HL-60 (cell line): ENCODE results near the gene SP7.

Experiments used
- GABPA ChIP-seq: IDR thresholded peaks from 2 replicates; pipeline ENCODE4 v1.6.1; 2012; ENCODE audit warnings: low read depth
- POLR2AphosphoS5 ChIP-seq: IDR thresholded peaks from 2 replicates; pipeline ENCODE4 v1.6.1; 2012; ENCODE audit warnings: low read depth
- TF ChIP-seq, protein P1 (sequence below): IDR thresholded peaks from one replicate; pipeline ENCODE4 v1.5.1; 2011; ENCODE audit warnings: low read length, control low read depth, inconsistent platforms; ENCODE audit not compliant: insufficient read depth

GRCh38 chr12:53343969-53344368 lies 7.8 kb upstream of the SP7 start:
- TF ChIP-seq, protein P1, sequence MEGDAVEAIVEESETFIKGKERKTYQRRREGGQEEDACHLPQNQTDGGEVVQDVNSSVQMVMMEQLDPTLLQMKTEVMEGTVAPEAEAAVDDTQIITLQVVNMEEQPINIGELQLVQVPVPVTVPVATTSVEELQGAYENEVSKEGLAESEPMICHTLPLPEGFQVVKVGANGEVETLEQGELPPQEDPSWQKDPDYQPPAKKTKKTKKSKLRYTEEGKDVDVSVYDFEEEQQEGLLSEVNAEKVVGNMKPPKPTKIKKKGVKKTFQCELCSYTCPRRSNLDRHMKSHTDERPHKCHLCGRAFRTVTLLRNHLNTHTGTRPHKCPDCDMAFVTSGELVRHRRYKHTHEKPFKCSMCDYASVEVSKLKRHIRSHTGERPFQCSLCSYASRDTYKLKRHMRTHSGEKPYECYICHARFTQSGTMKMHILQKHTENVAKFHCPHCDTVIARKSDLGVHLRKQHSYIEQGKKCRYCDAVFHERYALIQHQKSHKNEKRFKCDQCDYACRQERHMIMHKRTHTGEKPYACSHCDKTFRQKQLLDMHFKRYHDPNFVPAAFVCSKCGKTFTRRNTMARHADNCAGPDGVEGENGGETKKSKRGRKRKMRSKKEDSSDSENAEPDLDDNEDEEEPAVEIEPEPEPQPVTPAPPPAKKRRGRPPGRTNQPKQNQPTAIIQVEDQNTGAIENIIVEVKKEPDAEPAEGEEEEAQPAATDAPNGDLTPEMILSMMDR: no peak
- no peak for TF ChIP-seq GABPA
- no peak for TF ChIP-seq POLR2AphosphoS5
